DOHH2 (cell line): Measurements from ENCODE around the gene KRT12.

Experiments
- CTCF ChIP-seq: fragments of 200-600 bp; sonication (generic); IDR thresholded peaks from one replicate; pipeline ENCODE4 v1.5.1; 2014; ENCODE audit warnings: antibody characterized with exemption, mild to moderate bottlenecking, low read depth, low read length; ENCODE audit not compliant: poor library complexity, severe bottlenecking
- EZH2phosphoT487 ChIP-seq: fragments of 200-600 bp; sonication (generic); IDR thresholded peaks from 2 replicates; pipeline ENCODE4 v1.6.1; 2017; ENCODE audit warnings: borderline replicate concordance, mild to moderate bottlenecking, antibody characterized with exemption, low read length, moderate library complexity, mixed read lengths

- no peak for TF ChIP-seq CTCF
- TF ChIP-seq EZH2phosphoT487, result no peak
These were observed 42.8 kb downstream of the KRT12 start for GRCh38 chr17:40824015-40824832.
